ENCODE measurements around the gene NTN3.
"Not testable (repeated sequence)": the region's sequence is repeated elsewhere in the genome, so short reads cannot be mapped to it uniquely, and the experiment has no call there.

DNA sequence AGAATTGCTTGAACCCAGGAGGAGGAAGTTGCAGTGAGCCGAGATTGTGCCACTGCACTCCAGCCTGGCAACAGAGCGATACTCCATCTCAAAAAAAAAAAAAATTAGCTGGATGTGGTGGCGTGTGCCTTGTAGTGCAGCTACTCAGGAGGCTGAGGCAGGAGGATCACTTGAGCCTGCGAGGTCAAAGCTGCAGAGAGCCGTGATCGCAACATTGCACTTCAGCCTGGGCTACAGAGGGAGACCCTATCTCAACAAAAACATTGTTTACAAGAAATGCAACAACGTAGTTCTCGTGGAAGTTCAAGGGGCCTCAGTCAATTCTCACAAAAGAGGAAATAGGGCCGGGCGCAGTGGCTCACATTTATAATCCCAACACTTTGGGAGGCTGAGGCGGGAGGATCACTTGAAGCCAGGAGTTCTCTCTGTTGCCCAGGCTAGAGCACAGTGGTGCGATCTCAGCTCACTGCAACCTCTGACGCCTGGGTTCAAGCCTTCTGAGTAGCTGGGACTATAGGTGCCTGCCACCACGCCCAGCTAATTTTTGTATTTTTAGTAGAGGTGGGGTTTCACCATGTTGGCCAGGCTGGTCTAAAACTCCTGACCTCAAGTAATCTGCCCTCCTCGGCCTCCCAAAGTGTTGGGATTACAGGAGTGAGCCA, 29.8 kb upstream of the NTN3 start:
- TF ChIP-seq, protein P1, sequence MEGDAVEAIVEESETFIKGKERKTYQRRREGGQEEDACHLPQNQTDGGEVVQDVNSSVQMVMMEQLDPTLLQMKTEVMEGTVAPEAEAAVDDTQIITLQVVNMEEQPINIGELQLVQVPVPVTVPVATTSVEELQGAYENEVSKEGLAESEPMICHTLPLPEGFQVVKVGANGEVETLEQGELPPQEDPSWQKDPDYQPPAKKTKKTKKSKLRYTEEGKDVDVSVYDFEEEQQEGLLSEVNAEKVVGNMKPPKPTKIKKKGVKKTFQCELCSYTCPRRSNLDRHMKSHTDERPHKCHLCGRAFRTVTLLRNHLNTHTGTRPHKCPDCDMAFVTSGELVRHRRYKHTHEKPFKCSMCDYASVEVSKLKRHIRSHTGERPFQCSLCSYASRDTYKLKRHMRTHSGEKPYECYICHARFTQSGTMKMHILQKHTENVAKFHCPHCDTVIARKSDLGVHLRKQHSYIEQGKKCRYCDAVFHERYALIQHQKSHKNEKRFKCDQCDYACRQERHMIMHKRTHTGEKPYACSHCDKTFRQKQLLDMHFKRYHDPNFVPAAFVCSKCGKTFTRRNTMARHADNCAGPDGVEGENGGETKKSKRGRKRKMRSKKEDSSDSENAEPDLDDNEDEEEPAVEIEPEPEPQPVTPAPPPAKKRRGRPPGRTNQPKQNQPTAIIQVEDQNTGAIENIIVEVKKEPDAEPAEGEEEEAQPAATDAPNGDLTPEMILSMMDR (IDR thresholded peaks at IDR 0.05; ENCODE audit: borderline replicate concordance, extremely low read depth, low read length, poor library complexity, severe bottlenecking) = not testable (repeated sequence)
- TF ChIP-seq EZH2 (IDR thresholded peaks at IDR 0.05; ENCODE audit: borderline replicate concordance, low read depth, low read length, severe bottlenecking) = not testable (repeated sequence)
